Suppressor macrophage treated with lipopolysaccharide for 1 hour (primary cell): ENCODE results near the gene CLDN20.

Source experiments
- DNase-seq, 3 donors: peaks; one replicate each; pipeline ENCODE4 v3.0.0-alpha.2; 2020 to 2022

CLDN20 gene

GRCh38 chr6:155245831-155246230 lies 18.0 kb upstream of the CLDN20 start:
- DNase-seq, result no peak

GRCh38 chr6:155246825-155247224 lies 17.0 kb upstream of the CLDN20 start:
- DNase-seq, result no peak

DNA sequence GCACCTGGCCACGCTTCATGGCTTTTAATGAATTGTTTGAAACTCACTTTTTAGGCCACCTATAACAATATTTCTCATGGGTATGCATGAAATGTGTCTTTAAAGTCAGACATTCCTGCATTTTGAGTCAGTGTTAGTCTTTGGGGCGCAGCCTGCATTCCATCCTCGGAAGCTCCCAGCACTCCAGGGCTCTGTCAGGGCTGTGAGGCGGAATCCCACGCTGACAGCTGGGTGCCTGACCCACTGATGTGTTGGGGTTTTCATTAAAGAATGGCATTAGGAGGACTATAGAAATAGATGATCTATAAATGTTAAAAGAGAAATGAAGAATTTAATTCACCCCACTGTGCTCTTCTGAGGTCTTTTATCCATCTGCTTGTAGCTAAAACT lies 16.2 kb upstream of the CLDN20 start:
- no peak for DNase-seq

DNA sequence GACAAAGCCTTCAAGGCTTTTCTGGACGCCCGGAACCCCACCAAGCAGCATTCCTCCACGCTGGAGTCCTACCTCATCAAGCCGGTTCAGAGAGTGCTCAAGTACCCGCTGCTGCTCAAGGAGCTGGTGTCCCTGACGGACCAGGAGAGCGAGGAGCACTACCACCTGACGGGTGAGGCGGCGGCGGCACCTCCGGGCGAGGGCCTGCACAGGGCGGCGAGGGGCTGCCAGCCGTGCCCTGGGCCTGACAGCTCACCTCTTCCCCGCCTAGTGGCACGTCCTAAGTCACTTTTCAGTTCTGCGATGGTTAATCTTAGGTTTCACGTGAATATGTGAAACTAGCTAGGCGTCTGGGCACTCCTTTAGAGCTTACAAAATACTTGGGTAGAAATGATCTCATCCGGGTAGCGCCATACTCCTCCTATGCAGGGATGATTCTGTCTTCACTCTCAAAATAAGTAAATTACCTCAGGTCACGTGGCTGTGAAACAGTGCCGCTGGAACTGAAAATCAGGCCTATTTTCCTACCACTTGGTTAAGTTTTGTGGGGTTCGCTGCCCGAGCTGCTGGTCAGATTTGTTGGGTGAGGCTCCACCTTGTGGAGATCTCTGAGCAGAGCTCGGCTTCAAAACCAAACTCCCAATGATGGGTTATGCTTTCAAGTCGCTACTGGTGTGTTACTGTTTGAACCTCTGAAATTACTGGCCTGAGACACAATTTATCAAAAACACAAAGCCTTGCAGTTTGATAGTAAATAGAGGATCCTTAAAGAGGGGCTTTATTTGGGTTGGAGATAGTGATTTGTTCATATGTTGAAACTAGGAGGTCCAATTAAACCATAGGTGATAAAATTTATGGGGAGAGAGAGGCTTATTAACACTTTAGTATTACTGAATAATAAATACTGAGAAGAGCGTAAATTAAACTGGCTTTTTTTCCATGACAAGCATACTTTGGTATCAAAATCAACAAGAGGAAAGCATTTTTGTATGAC lies 15.5 kb upstream of the CLDN20 start:
- peak; percentile 47 to 63 (median 57) for DNase-seq

GRCh38 chr6:155250701-155251381 lies 13.0 kb upstream of the CLDN20 start:
- no peak for DNase-seq

DNA sequence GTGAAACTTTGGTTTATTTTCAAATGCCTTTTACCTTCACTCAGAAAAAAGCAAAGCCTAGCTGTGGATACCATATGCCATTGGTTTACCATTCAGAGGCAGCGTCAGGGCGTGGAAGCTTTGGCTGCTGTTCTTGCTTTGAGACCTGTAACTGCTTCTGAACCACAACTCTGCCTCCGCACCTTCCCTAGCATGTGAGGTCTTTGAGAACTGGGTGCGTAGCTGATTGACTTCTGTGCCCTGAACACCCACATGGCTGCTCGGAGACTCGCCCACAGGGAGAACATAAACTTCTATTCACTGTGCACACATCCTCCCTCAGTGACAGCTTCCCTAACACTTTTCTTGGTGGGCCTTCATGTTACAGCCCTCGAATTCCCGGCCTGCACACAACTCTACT lies 11.2 kb upstream of the CLDN20 start:
- no peak for DNase-seq

DNA sequence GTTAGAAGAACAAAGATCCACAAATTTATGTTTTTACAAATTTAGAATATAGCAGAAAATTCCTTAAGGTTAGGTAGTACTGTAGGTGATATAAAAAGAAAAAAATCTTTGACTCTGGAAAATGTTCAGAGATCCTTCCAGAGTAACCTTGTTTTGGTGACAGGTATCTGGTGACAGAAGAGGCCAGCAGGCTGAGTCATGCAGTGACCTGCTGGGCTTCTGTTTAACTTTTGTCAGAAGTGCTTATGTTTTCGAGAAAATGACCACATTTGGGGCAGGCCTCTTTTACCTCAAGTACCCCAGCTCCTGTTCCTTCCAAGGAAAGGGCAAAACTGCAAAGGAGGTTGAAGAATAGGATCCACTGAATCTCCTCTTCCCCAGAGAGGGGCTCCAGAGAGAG lies 10.5 kb upstream of the CLDN20 start:
- DNase-seq, result no peak

DNA sequence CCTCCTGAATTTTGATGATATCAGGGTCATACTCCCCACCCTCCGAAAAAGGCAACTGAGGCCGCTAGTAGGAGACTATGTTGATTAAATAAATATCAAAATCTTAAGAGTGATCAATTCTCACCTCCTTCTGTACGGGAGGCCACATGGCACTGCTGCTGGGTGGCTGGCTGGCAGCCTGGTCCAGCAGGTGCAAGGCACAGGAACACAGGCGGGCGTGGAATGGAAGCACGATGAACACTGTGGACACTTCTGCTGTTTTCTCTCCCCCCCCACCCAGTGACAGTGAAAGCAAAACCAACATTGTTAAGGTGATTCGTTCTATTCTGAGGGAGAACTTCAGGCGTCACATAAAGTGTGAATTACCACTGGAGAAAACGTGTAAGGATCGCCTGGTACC lies 9.7 kb upstream of the CLDN20 start:
- DNase-seq, result no peak

DNA sequence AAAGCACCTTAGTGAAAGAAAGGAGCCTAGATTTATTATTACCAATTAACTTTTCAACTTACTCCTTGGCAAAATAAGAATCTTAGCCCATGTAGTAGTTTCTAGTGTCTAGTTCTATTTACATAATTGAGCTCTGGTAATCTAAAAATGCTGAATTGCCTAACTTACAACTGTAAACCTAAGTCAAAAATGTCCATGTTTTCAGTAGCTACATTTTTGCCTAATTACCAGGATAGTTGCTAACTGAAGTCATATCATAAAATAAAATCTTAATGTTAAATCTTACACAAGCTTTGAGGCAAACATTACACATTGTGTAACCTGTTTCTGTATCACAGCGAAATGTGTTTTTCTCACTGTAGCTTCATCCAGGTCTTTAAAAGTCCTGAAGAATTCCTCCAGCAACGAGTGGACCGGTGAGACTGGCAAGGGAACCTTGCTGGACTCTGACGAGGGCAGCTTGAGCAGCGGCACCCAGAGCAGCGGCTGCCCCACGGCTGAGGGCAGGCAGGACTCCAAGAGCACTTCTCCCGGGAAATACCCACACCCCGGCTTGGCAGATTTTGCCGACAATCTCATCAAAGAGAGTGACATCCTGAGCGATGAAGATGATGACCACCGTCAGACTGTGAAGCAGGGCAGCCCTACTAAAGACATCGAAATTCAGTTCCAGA lies 7.6 kb upstream of the CLDN20 start:
- DNase-seq, result no peak

DNA sequence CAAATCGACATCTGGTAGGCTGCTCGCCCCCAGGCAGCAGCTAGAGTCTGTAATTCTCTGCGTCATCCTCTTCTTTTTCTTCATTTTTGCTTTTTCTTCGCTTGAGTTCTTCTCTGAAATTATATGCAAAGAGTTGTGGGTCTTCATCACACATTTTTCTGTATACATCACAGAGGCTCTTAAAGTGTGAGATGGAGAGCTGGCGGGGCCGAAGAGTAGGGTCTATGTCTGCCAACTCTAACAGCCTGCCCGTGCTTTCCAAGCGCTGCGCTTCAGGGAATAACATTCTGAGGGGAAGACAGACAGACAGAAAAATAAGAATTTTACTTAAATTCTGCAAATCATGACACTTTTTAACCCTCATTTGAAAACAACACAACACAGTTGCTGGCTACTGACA lies 6.0 kb upstream of the CLDN20 start:
- DNase-seq, result no peak

GRCh38 chr6:155259204-155259603 lies 4.6 kb upstream of the CLDN20 start:
- no peak for DNase-seq

DNA sequence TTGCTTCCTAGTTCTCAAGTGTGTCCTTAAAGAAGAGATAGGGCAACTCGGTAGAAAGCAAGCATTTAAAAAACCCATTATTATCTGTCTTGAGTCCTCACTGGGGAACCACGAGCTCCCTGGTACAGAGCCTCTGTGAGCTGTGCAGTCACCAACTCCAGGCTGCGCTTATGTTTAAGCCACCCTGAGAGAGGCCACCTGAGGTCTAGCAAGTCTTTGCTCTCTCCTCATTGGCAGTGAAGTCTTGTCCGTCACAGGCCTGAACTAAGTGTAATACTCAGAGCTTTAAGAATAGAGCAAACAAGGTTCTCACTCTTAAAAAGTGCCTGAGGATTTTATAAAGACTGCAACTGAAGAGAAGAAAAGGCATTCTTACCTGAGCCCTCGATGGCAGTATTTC lies 3.9 kb upstream of the CLDN20 start:
- DNase-seq, result no peak

DNA sequence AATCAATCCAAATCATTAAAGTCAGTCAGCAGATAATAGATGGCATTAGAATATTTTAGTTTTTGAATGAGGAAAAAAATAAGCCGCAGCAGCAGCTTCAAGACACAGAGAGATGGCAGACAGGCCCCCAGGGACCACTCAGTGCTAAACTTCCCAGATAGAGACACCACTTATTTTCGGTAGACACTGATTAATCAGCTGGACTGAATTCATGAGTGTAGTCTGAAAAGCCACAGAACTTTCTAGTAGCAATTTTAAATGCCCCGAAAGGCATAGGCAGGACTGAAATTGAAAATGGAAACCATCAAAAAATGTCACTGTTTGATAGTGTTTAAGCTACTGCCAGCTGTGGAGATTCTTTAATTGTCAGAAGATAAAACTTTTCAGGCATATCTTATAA lies 3.1 kb upstream of the CLDN20 start:
- no peak for DNase-seq

- DNase-seq, result no peak
These were observed 2.5 kb upstream of the CLDN20 start for GRCh38 chr6:155261111-155261900.

DNA sequence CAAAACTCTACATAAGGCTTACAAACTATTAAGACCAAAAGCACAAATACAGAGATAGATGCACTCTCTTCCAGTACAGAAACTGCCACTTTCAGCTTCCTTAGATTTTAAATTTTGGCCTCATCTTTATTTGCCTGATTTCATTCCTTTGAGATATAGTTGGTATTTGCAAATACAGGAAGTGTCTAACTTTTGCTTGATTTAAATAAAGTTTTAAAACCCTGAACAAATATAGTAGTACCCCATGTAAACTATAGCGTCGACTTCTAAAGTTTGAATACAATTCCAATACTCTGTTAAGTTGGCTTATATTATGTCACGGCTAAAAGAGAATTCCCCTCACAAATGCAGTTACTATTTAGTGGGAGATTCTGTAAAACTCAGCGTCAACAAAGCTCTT lies 1.2 kb upstream of the CLDN20 start:
- DNase-seq, result no peak

GRCh38 chr6:155264693-155265320 lies 994 bp downstream of the CLDN20 start:
- no peak for DNase-seq

DNA sequence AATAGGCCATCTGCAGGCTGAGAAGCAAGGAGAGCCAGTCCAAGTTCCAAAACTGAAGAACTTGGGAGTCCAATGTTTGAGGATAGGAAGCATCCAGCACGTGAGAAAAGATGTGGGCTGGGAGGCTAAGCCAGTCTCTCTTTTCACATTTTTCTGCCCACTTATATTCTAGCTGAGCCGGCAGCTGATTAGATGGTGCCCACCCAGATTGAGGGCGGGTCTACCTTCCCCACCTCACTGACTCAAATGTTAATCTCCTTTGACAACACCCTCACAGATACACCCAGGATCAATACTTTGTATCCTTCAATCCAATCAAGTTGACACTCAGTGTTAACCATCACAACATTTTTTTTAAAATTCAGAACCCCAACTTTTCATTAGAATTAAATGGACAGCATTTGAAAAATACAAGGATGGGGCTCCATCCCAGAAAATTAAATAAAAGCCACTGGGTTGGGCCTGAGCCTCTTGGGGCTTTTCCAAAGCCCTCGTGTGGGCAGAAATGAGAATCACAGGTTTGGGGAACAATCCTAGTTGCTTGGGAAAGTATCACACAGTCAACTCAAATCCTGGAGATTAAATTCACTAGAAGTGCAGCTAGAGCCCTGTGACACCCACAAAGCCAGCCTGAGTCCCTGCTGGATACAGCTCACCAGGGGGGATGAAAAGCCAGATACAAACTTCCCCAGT lies 2.2 kb downstream of the CLDN20 start:
- peak in 1 of 3 donors; percentile 3 for DNase-seq

DNA sequence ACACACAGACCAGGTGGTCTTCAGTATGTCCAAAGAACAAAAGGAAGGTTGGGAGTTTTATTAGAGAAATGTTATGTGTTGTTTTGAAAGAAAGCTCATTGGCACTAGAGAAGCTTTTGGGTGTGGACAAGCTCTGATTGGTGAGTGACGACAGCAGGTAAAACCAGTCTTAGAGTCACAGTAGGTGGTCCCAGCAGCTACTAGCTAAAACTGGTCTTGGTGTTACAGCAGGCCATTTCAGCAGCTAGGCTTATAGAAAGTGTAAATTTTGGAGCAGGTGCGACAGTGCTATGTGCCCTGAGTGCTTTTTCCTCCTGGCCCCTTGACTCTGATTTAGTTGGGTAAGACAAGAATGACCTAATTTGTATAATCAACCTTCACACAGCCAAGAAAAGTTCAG lies 3.6 kb downstream of the CLDN20 start:
- no peak for DNase-seq

- peak; percentile 19 to 34 (median 32) for DNase-seq
These were observed 4.5 kb downstream of the CLDN20 start for GRCh38 chr6:155268088-155268867.

DNA sequence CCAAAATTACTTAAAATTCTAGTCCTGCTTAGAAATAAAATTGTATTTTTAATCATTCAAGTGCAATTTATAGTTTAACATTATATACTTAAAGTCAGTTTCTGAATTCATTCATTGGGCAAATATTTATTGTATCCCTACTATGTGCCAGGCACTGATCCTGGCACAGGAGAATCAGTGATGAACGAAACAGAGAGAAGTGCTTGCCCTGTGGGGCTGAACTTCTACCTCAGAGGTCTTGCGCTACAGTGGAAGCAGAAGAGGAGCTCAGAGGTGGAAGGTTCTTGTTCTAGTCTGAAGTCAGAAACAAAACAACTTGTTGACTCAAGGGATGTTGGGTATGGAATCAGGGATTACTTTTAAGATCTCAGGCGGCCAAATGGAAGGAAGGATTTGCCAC lies 6.0 kb downstream of the CLDN20 start:
- no peak for DNase-seq

DNA sequence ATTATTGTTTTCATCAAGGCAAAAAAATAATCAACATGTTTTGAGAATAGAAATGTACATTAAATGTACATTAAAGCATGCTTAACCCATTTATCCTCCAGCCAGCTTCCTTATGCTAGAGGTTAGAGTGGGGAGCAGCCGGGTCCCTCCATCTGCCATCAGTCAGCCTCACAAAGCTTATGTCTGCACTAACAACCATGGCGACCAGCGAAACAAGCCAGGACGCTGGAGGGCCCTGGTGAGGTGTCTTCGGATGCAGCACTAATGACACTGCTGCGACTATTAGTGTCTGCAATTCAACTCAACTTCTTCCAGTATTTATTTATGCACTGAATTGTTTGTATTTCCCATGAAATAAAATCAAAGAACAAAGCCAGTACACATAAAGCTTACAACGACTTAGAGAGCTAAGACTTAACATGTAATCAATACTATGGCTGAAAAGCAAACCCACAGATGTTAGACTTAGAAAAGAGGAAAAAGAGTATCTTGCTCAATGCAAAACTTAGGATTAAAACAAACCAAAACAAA lies 6.8 kb downstream of the CLDN20 start:
- no peak for DNase-seq
